AG09309 (cell line): Measurements from ENCODE around the gene BMP7.

ENCODE experiments used
- DNase-seq: peaks from one replicate; pipeline ENCODE4 v3.0.0-alpha.2; 2010; ENCODE audit warnings: low read depth
- H3K4me3 ChIP-seq: 2 replicates; pipeline ENCODE4 v1.5.1; 2011; ENCODE audit warnings: mild to moderate bottlenecking, low read depth, low read length, moderate library complexity; ENCODE audit not compliant: control insufficient read depth
- TF ChIP-seq, protein P1 (sequence below): IDR thresholded peaks from 2 replicates; pipeline ENCODE4 v1.5.1; 2011; ENCODE audit warnings: mild to moderate bottlenecking, low read depth, low read length, inconsistent platforms; ENCODE audit not compliant: insufficient read depth, control insufficient read depth; ENCODE audit errors: missing control alignments

The BMP7 gene

DNA sequence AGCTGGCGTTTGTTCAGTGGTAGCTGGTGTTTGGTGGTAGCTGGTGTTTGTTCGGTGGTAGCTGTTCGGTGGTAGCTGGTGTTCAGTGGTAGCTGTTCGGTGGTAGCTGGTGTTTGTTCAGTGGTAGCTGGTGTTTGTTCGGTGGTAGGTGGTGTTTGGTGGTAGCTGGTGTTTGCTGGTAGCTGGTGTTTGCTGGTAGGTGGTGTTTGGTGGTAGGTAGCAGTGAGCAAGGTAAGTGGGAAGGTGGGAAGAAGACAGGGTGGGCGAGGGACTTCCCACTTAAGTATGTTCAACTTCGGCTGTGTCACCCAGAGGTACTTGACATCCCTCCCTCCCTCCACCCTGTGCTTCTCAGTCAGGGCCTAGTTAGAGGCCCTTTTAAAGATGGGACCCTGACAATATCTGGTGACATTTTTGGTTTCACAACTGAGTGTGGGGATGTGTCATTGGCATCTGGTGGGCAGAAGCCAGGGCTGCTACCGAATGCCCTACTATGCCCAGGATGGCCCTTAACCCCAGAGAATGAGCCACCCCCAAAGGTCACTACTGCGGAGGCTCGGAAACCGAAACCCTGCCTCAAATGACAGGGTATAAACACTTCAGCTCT is 47.3 kb downstream of the BMP7 start:
- TF ChIP-seq, protein P1, sequence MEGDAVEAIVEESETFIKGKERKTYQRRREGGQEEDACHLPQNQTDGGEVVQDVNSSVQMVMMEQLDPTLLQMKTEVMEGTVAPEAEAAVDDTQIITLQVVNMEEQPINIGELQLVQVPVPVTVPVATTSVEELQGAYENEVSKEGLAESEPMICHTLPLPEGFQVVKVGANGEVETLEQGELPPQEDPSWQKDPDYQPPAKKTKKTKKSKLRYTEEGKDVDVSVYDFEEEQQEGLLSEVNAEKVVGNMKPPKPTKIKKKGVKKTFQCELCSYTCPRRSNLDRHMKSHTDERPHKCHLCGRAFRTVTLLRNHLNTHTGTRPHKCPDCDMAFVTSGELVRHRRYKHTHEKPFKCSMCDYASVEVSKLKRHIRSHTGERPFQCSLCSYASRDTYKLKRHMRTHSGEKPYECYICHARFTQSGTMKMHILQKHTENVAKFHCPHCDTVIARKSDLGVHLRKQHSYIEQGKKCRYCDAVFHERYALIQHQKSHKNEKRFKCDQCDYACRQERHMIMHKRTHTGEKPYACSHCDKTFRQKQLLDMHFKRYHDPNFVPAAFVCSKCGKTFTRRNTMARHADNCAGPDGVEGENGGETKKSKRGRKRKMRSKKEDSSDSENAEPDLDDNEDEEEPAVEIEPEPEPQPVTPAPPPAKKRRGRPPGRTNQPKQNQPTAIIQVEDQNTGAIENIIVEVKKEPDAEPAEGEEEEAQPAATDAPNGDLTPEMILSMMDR = no peak
- no peak for DNase-seq

DNA sequence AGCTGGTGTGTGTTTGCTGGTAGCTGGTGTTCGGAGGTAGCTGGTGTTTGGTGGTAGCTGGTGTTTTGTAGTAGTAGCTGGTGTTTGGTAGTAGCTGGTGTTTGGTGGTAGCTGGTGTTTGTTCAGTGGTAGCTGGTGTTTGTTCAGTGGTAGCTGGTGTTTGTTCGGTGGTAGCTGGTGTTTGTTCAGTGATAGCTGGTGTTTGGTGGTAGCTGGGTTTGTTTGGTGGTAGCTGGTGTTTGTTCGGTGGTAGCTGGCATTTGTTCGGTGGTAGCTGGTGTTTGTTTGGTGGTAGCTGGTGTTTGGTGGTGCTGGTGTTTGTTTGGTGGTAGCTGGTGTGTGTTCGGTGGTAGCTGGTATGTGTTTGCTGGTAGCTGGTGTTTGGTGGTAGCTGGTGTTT is 48.0 kb downstream of the BMP7 start:
- H3K4me3 ChIP-seq = no peak overlapping the region
- DNase-seq = no peak
- TF ChIP-seq, protein P1 = no peak

More for the DNA sequence above, 47.3 kb downstream of the BMP7 start:
- H3K4me3 ChIP-seq = no peak overlapping the region

GRCh38 chr20:57217802-57218201 is 48.6 kb downstream of the BMP7 start:
- no peak overlapping the region for H3K4me3 ChIP-seq
- no peak for DNase-seq
- TF ChIP-seq, protein P1 = no peak

GRCh38 chr20:57216669-57217068 is 49.8 kb downstream of the BMP7 start:
- TF ChIP-seq, protein P1 = no peak
- no peak overlapping the region for H3K4me3 ChIP-seq
- no peak for DNase-seq

- no peak overlapping the region for H3K4me3 ChIP-seq
- no peak for DNase-seq
Measured at GRCh38 chr20:57215826-57216471, 50.5 kb downstream of the BMP7 start.

GRCh38 chr20:57215426-57215825 is 51.0 kb downstream of the BMP7 start:
- no peak overlapping the region for H3K4me3 ChIP-seq
- TF ChIP-seq, protein P1 = no peak
- DNase-seq = no peak

More at GRCh38 chr20:57215826-57216471, 50.5 kb downstream of the BMP7 start:
- TF ChIP-seq, protein P1 = no peak
